ENCODE data around the gene PCP4. TPM values are rescaled to one million over a fixed set of nuclear protein-coding genes. Genes with fewer than 3 reads are reported as not detected.

Gene PCP4
- total RNA-seq, 1 experiment from 2014 or later, result 0.77 TPM

DNA sequence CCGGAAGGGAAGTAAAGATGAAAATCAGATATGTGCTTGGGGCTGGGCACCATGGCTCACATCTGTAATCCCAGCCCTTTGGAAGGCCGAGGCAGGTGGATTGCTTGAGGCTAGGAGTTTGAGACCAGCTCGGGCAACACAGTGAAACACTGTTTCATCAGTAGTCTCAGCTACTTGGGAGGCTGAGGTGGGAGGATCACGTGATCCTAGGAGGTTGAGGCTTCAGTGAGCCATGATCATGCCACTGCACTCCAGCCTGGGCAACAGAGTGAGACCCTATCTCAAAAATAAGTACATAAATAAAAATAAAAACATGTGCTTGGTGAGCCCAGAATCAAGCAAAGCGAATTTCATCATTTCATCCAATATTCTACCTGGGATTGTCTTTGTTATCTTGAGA, 23.3 kb upstream of the PCP4 start:
- no peak overlapping the region for H2BK120ac ChIP-seq (ENCODE audit: low read depth, low read length, poor library complexity, severe bottlenecking)
- H3K4me1 Mint-ChIP-seq, result peaks cover 6 to 10% of the 10 kb centered on the region in 2 experiments
- no peaks in the 10 kb centered on the region for H3K4me1 ChIP-seq (ENCODE audit: insufficient read depth, low read length)
- no peak overlapping the region for H3K9ac ChIP-seq (ENCODE audit: extremely low read depth, insufficient read length, low read length)
- WGBS (ENCODE audit: extremely low coverage, insufficient read length, low lambda C conversion rate), result no CpG with 5 or more reads among the region's 5 CpGs
- H3K4me3 Mint-ChIP-seq, result no peak overlapping the region
- H3K23ac ChIP-seq (ENCODE audit: insufficient read length, low read depth, low read length), result no peak overlapping the region
- no peak overlapping the region for H3T11ph ChIP-seq (ENCODE audit: low read length)
- no peaks in the 10 kb centered on the region for H3K27me3 ChIP-seq (ENCODE audit: insufficient read depth, low read length)
- H3K4ac ChIP-seq (ENCODE audit: low read depth, low read length), result no peak overlapping the region
- no peaks in the 10 kb centered on the region for H3K9me3 ChIP-seq (ENCODE audit: control insufficient read depth, low read depth, low read length)
- no peak overlapping the region for H2BK15ac ChIP-seq (ENCODE audit: low read depth, low read length)
- H4K91ac ChIP-seq (ENCODE audit: insufficient read length, low read depth, low read length), result no peak overlapping the region
- H3K27ac ChIP-seq (ENCODE audit: insufficient read length, low read depth, low read length), result no peak overlapping the region
- TF ChIP-seq, protein P1, sequence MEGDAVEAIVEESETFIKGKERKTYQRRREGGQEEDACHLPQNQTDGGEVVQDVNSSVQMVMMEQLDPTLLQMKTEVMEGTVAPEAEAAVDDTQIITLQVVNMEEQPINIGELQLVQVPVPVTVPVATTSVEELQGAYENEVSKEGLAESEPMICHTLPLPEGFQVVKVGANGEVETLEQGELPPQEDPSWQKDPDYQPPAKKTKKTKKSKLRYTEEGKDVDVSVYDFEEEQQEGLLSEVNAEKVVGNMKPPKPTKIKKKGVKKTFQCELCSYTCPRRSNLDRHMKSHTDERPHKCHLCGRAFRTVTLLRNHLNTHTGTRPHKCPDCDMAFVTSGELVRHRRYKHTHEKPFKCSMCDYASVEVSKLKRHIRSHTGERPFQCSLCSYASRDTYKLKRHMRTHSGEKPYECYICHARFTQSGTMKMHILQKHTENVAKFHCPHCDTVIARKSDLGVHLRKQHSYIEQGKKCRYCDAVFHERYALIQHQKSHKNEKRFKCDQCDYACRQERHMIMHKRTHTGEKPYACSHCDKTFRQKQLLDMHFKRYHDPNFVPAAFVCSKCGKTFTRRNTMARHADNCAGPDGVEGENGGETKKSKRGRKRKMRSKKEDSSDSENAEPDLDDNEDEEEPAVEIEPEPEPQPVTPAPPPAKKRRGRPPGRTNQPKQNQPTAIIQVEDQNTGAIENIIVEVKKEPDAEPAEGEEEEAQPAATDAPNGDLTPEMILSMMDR (conservative IDR thresholded peaks at IDR 0.05), result no peak
- H2AFZ ChIP-seq (ENCODE audit: low read length), result no peak overlapping the region
- no peak overlapping the region for H3K18ac ChIP-seq (ENCODE audit: insufficient read length, low read depth, low read length)
- no peak overlapping the region for H3K27ac Mint-ChIP-seq
- peaks cover 0 to 2% of the 10 kb centered on the region in 2 experiments; a peak in 1 of 5 replicates for H3K9me3 Mint-ChIP-seq
- no peak overlapping the region for H2BK20ac ChIP-seq (ENCODE audit: low read depth, low read length, poor library complexity, severe bottlenecking)
- no peak overlapping the region for H3K56ac ChIP-seq (ENCODE audit: insufficient read length, low read depth, low read length)
- H4K20me1 ChIP-seq (ENCODE audit: control insufficient read depth, insufficient read depth, insufficient read length), result no peaks in the 10 kb centered on the region
- no peaks in the 10 kb centered on the region for H3K79me1 ChIP-seq (ENCODE audit: insufficient read depth, low read depth, low read length, poor library complexity, severe bottlenecking)
- no peak for DNase-seq
- H3K23me2 ChIP-seq (ENCODE audit: insufficient read length, low read depth, low read length, poor library complexity, severe bottlenecking), result no peaks in the 10 kb centered on the region
- H3K14ac ChIP-seq (ENCODE audit: insufficient read depth, low read length), result no peak overlapping the region
- no peaks in the 10 kb centered on the region for H3K27me3 Mint-ChIP-seq (ENCODE audit: low read depth)
- no peak overlapping the region for H3K4me2 ChIP-seq (ENCODE audit: insufficient read depth, insufficient read length, low read length)
- no peak overlapping the region for H2BK12ac ChIP-seq (ENCODE audit: insufficient read length, low read depth, low read length)
- H4K5ac ChIP-seq (ENCODE audit: insufficient read length, low read depth, low read length), result no peak overlapping the region
- H3K36me3 Mint-ChIP-seq (ENCODE audit: insufficient read depth in 1 of 3, low read depth in 3 of 3), result peaks cover 0 to 2% (median 0%) of the 10 kb centered on the region in 3 experiments; a peak in 2 of 7 replicates
- H4K8ac ChIP-seq (replicated peaks; ENCODE audit: insufficient read length, low read depth, low read length), result no peak overlapping the region
- H3K79me2 ChIP-seq (ENCODE audit: insufficient read depth, low read length), result no peaks in the 10 kb centered on the region
- H2BK5ac ChIP-seq (ENCODE audit: insufficient read length, low read length), result no peak overlapping the region
- no peak overlapping the region for H2AK5ac ChIP-seq (ENCODE audit: insufficient read length, low read length)

Measured in H9 (cell line).